HG03571 (cell line): ENCODE data around the gene GNB3.

ENCODE experiments used
- ATAC-seq: cut with Tn5 transposase; IDR thresholded peaks from one replicate; pipeline ENCODE4 v1.9.1; 2021; ENCODE audit not compliant: unreplicated experiment

GNB3 gene

GRCh38 chr12:6836851-6837250 lies 3.9 kb upstream of the GNB3 start:
- ATAC-seq = no peak

DNA sequence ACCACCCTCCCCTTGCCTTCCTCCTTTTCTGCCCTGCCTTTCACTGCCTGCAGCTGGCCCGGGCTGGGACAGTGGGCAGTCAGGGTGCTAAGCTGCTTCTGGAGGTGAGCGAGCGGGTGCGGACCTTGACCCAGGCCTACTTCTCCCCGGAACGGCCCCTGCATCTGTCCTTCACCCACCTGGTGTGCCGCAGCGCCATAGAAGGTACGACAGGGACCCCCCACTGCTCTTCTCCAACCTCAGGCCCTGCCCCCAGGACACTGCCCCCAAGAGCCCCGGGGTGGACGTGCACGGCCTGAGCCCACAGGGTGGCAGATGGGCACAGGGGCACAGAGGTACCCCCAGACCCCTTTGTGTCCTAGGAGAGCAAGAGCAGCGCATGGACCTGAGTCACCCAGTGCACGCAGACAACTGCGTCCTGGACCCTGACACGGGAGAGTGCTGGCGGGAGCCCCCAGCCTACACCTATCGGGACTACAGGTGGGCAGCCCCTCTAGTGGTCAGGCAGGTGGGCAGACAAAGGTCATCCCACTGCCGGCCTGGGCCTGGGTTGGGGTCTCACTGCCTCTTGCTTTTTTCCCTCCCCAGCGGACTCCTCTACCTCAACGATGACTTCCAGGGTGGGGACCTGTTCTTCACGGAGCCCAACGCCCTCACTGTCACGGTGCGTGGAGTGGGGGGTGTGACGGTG lies 3.2 kb upstream of the GNB3 start:
- ATAC-seq = no peak

- no peak for ATAC-seq
Observed at GRCh38 chr12:6838854-6839253, 1.9 kb upstream of the GNB3 start.

- ATAC-seq = peak; percentile 70
Observed at GRCh38 chr12:6839482-6840201, 1.1 kb upstream of the GNB3 start.

- no peak for ATAC-seq
Observed at GRCh38 chr12:6840330-6840729, 395 bp upstream of the GNB3 start.

- no peak for ATAC-seq
Observed at GRCh38 chr12:6842075-6842474, 1.4 kb downstream of the GNB3 start.

GRCh38 chr12:6843118-6843902 lies 2.6 kb downstream of the GNB3 start:
- ATAC-seq = no peak

GRCh38 chr12:6845395-6845794 lies 4.7 kb downstream of the GNB3 start:
- ATAC-seq = no peak

DNA sequence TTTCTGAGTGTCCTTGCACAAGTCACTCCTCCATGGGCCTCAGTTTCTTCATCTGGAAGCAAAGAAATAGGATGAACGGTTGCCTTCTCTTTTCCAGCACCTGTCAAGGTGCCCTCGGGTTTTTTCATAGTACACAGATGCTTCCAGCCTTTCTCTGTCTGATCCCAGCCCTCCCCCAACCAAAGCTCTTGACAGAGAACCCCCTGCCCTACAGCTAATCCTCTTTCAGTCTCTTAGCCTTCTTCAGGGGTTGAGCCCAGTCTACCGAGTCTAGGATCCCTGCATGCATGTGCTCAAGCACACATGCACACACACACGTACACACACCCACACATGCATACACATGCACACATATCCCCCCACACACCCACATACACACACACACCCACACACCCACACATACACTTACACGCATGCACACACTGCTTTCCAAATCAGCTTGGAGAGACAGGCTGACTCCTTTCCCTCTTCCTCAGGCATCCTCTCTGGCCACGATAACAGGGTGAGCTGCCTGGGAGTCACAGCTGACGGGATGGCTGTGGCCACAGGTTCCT lies 5.7 kb downstream of the GNB3 start:
- no peak for ATAC-seq

- ATAC-seq = no peak
Observed at GRCh38 chr12:6847676-6848075, 7.0 kb downstream of the GNB3 start.

GRCh38 chr12:6849427-6849826 lies 8.7 kb downstream of the GNB3 start:
- no peak for ATAC-seq

- no peak for ATAC-seq
Observed at GRCh38 chr12:6849976-6850560, 9.3 kb downstream of the GNB3 start.

DNA sequence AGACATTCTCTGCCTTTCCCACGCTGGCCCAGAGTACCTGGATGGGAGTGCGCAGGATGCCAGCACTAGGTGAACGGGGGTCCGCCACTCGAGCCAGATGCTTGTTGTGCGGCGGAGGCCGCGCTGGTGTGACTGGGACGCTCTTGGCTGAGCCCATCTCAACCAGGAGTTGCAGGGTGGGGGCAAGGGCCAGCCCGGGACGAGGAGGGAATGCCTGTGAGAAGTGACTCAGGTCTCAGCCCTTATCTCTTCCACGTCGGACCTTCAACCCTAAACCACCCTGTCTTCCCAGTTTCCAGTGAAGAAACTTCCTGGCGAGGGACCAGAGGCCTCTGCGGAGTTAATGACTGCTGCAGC lies 10.0 kb downstream of the GNB3 start:
- no peak for ATAC-seq

DNA sequence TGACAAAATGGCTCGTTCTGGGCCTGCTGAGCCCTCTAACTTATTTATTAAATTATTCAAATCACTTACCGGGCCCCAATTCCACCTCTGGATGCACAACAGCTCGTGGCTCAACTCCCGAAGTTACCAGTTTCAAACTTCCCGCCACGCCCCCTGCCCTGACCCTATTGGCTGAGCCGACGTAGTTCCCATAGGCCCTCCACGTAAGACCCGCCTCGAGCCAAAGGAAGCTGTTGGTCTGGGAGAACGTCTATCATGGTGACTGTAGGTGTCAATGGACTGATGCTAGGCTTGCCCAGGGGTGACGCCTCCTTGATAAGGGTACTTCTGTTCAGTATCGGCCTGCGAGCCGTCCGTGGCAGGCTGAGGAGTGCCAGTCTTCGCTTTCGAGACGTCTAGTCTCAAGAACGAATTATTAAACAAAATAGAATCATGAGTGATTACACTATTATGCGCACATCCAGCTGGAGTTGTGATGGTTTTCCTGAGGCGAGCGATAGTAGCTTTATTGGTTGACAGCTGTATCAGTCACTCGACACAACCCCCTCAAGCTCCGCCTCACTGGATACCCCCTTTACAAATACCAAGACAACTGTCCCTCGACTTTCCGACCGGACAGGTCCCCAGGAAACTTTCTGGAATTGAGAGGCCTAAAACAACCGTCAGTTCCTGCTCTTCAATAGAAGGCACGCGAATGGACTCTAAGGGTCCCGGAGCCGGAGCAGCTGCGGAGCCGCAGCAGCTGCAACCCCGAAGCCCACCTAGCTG lies 10.6 kb downstream of the GNB3 start, which contains the start of gene CDCA3:
Gene CDCA3 (minus strand): TSS at position 134 of the 768 bp plus-strand sequence. CDS start 334 bp downstream, outside the sequence.
- peak; percentile 47 for ATAC-seq

- ATAC-seq = peak; percentile 67
Observed at GRCh38 chr12:6851921-6852650, 11.4 kb downstream of the GNB3 start, which contains the start of gene USP5. USP5 (plus strand) TSS chr12:6852150; CDS start chr12:6852180, 30 bp downstream.

DNA sequence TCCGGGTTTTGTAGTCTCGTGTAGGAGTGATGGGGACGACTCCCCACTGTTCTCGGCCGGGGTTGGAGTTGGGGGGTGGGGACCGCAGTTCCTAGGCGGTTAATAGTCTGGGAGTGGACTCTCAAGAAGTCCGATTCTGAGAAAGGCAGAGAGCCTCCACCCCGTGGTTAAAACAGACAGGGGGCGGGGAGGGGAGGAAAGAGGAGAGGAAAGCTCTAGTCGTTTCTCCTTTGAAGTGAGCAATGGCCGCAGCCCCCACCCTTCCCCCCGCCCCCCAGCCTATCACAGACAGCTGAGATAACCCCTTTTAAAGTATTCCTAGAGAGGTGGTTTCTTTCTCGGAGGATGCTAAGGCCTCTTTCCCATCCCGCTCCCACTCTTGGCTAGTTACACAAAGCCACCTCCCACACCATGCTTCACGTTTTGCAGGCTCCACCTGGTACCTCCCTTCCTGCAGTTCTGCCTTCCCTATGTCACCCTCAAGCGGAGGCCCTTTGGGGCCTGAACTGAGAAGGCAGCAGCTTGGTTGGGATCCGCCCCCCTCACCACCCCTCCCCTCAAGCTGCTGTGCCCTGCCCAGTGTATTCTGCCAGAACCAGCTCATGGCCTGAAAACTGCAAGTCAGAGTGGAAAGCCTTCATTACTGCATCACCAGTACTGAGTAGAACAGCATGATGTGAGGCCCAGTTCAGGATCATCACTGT lies 12.1 kb downstream of the GNB3 start:
- ATAC-seq = no peak

DNA sequence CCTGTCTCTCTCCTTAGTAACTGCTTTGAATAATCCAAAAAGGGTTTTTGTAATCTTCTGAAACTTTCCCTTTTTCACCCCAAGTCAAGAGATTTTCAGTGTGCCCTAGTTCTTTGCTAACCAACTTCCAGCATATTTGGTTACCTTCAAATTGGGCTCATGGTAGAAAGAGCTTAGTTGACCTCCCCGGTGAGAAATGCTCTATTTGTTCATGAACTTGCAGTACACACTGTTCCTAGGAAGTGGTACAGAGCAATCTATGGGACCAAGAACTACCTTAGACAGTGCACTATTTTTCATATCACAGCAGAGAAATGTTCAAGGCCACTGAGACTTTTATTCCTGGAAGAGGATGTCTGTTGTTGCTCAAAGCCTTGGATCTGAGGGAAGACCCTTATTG lies 12.9 kb downstream of the GNB3 start:
- no peak for ATAC-seq

DNA sequence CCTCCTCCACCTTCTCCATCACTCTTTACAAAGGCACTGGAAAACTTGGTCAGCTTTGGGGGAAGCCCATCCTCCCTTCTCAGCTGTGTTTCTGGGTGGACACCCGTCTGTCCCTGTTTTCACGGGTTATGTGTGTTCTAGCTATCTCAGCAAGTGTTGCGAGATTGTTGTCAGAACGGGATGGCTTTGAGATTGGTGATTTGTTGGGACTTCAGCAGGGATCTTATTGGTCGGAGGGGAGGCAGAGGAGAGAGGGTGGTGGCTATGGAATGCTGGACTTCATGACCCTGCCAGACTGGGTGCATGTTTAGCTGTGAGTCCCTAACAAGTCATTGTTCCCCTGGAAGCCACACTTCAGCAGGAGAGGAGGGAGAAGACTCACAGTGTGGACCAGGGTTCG lies 13.3 kb downstream of the GNB3 start:
- ATAC-seq = no peak

DNA sequence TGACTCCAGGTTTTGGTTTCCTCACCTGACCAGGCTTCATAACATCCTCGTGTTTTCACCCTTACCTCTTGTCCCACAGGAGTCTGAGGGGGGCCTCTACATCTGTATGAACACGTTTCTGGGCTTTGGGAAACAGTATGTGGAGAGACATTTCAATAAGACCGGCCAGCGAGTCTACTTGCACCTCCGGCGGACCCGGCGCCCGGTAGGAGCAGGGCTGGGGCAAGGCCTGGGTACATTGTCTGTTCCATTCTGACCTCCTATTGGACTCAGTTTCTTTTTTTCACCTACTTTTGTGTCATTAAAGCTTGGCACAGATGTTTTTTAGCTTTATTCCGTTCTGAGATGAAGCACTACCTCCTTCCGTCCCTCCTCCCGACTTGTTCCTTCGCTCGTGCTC lies 14.6 kb downstream of the GNB3 start:
- ATAC-seq = no peak
